NCI-H82 treated with DMSO at 0.1 percent for 48 hours (cell line): Measurements from ENCODE around the gene KBTBD3.
"Not testable (repeated sequence)": the region's sequence is repeated elsewhere in the genome, so short reads cannot be mapped to it uniquely, and the experiment has no call there.

ENCODE experiments used
- DNase-seq: peaks from one replicate; lab custom pipeline; 2025; ENCODE audit not compliant: unreplicated experiment; lab: John Stamatoyannopoulos, UW

The KBTBD3 gene

DNA sequence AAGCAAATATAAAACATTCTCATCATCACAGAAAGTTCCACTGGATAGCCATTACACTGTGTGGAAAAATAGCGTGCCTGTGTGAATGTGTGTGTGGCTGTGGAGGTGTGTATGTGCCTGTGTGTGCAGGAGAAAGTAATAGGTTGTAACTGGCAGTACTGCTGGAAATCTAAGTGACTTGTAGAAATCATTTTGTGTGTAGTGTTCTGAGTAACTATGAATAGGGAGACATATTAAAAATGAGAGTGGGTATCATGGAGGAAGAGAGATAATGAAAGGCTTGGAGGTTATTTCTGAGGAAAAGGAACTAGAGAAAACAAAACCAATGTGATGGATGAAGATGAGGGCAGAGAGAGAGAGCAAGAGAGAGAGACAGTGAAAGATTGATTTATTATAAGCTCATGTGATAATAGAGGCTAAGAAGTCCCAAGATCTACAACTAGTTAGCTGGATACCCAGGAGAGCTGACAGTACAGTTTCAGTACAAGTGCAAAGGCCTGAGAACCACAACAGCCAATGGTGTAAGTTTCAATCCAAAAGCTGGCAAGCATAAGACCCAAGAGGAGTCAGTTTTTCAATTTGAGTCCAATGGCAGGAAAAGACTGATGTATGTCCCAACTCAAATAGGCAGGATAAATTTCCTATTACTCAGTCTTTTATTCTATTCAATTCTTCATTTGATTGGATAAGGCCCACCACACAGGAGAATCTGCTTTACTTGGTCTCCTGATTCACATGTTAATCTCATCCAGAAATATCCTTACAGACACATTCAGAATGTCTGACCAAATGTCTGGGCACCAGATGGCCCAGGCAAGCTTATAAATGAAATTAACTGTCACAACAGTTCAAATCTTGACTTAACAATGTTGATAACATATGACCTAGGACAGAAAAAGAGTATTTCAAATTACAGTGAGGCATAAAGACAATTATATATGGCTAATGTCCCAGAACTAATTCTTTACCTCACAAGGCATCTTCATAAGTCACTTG, 14.9 kb downstream of the KBTBD3 start:
- DNase-seq: no peak

DNA sequence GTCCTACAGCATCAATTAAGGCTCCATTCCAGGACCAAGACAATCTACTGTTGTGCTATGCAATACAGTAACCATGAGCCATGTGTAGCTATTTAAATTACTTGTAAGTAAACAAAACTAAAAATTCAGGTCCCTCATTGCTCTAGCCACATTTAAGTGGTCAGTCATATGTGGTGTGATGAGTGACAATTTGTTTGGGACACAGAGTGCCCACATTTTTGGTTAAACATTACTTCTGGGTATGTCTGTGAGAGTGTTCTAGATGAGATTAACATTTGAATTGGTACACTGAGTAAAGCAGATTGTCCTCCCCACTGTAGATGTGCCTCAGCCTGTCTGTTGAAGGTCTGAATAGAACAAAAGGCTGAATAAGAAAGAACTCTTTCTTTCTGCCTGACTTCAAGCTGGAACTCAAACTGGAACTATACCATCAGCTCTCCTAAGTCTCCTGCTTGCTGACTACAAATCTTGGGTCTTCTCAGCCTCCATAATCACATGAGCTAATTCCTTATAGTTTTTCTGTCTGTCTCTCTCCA, 15.8 kb downstream of the KBTBD3 start:
- DNase-seq: no peak

DNA sequence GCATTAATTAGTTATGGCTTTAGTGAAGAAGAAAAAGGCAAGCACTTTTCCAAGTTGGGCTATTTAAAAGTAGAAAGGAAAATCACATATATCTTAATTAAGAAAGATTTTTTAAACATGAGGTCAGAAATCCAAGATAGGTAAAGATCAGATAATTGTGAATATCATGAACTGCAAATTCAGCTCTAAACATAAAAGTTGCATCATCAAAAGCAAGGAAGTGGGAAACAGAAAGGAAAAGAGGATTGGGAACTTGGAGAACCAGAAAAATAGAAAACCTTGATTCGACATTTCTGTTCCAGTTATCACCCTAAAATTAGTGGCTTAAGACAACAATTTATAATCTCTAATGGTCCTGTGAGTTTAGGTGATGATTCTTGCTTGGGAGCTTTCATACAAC, 17.5 kb downstream of the KBTBD3 start:
- no peak for DNase-seq

DNA sequence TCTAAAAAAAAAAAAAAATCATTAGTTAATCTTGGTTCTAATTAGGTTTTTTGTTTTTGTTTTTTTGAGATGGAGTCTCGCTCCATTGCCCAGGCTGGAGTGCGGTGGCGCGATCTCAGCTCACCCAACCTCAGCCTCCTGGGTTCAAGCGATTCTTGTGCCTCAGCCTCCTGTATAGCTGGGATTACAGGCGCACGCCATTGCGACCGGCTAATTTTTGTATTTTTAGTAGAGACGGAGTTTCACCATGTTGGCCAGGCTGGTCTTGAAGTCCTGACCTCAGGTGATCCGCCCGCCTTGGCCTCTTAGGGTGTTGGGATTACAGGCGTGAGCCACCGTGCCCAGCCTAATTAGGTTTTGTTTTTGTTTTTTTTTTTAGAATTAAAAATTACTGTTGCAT, 18.8 kb downstream of the KBTBD3 start:
- not testable (repeated sequence) for DNase-seq

DNA sequence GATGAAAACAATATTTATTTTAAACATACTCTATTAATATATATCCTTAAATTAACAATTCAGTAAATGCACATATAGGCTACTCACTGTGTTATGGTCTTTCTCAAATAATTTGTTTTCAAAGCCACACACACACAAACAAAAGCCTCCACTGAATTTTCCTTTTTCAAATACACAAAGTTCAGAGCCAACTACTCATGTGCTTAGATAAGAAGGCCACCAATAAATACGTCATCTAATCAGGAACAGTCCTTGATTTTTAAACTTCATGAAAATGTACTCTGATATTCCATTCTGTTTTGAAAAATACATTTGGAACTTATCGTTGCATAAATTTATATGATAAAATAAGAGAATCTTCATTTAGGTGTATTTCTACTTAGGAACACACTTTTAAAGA, 26.0 kb downstream of the KBTBD3 start:
- no peak for DNase-seq

DNA sequence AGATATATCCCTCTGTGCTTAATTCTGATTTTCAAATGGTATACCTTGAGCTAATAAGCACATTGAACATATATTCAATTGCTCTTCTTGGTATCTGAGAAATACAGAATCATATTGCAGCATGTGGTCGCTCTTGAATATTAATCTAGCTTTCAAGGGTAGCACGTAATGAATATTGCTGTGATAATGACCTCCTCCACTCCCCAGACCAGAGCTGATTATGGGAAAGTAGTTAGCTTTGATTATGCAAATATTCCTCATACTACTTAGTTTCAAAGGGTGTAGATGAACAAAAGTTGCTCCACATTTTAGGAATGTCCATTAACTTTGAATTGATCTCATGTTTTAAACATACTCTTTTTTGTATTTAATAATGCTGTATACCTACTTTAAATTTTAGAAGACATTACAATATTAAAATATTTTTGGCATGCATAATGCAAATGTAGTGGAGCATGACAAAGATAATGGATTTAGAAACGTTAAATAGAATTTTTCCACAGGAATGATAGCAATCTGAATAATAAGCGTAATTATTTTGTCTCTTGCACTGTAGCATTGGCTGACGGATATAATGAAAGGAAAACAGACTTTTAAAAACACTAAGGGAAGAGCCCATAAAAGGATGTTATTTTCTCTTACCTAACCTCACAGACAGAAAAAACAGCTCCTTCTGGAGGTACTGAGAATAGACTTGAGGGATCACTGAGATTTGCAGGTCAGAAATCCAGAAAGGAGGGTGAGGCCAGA, 27.2 kb downstream of the KBTBD3 start:
- no peak for DNase-seq

DNA sequence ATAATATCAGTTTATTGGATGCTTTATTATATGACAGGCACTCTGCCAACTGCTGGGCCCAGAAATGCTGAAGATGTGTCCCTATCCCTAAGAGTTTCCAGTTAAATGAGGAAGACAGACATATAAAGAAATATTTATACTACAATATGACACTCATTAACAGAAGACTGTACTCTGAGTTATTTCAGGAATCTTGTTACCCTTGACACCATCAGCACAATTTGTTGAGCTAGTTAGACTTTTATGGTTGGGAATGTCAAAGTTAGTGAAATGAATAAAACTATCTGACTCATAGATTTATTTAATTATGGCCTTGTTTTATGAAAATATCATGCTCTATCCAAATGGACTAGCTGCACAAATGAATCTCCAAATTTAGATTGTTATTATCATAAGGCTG, 29.5 kb downstream of the KBTBD3 start:
- DNase-seq: no peak

DNA sequence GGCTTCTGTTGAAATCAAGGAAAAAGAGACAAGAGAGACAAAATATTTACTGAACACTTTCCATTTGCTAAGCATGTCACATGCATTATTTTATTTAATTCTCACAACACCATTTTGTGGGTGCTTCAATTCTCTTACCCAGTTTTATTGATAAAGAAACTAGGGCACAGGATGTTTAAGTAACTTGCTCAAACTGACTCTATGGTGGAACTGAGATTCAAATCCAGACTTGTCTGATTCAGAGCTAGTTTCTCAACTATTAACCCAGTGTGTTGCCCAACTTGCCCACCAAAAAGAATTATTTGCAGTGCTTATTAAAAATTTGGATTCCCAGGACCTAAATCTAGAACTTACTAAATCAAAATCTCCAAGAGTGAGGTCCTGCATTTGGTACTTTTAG, 33.6 kb downstream of the KBTBD3 start:
- no peak for DNase-seq

DNA sequence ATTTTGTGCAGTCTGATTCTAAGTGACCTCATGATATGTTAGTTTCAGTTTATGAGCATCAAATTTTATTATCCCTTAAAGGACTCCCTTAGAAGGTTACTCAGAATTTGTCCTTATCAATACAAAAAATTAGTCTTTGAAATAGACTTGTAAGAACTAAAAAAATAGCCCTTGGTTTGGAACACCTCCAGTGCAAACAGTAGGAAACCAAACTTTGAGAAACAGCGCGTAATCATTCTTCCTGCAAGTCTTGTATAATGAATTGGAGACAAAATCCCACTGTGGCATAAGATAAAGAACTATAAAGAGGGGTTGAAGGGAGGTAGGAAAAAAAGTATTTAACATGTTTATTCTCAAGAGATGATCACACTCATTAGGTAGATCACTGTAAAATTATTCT, 44.3 kb downstream of the KBTBD3 start:
- DNase-seq: no peak

DNA sequence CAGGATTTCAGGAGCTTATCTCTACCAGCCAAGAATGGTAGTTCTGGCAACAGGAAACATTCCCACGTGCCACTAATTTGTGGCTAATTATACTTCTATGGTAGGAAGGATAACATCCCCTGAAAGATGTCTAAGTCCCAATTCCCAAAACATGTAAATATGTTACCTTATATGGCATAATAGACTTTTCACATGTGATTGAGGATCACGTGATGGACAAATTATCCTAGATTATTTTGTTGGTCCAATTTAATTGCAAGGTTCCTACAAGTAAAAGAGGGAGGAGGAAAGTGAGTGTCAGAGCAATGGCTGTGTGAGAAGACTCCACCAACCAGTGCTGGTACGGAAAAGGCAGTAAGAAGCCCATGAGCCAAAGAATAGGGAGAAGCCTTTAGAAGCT, 45.2 kb downstream of the KBTBD3 start:
- DNase-seq: no peak

DNA sequence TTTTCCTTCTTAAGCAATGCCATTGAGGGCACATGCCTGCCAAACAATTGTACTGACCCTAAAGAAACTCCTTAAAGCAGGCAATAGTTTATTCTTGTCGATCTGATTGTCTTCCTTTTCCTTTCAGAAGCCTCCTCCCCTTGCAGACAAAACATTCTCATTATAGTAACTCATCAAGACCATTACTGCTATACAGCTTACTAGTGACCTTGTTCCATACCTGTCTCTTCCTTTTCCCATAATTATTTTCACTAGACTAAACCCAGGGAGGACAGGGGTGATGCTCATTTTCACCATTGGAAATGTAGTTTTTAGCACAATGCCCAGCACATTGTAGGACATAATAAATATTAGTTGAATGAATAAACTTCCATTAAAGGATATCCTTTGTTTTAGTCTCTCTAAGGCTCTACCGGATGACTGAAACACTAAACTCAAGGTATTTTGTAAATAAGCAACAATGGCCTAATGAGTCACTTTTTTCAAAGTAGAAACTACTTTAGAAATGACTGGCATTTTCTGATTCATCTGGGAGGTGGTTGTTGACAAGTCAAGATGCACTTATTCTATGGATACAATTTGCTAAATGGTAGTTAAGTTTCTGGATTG, 45.8 kb downstream of the KBTBD3 start:
- DNase-seq: no peak

DNA sequence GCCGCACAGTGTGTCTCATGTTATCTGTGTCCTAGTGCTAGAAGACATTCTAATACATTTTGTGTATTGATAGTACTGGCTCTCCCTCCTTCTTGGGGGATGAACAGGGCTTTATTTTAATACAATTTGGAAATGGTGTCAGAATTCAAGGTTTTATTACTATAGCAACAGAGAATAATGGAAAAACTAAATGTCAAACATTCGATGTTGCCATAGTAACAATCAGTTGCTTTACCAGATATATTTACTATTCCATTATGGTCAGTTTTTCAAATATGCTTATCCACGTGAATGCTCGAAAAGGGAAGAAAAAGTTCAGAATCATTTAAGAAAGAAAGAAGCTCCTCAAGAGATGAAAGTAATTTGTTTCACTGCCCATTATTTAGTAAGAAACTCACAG, 46.5 kb downstream of the KBTBD3 start:
- DNase-seq: no peak

DNA sequence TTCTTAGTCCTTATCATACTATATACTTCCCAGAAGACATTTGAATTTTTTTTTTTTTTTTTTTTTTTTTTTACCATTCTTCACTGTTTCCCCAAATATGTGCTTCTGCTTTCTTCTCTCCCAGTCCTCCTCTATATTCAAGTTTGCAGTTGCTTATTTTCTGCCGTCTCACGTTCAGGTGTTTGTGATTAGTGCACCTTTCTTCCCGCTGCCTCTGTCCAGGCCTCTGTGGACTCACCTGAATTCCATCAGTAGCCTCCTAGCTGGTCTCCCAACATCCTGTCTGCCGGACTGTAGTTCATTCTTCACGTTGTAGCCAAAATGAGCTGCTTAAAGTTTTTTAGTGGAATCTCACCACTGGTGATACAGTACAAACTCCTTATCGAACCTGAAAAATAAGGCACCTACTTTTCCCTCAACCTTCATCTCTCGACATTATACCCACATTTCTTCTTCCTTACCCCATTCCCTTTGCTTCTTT, 54.3 kb downstream of the KBTBD3 start:
- DNase-seq: no peak

DNA sequence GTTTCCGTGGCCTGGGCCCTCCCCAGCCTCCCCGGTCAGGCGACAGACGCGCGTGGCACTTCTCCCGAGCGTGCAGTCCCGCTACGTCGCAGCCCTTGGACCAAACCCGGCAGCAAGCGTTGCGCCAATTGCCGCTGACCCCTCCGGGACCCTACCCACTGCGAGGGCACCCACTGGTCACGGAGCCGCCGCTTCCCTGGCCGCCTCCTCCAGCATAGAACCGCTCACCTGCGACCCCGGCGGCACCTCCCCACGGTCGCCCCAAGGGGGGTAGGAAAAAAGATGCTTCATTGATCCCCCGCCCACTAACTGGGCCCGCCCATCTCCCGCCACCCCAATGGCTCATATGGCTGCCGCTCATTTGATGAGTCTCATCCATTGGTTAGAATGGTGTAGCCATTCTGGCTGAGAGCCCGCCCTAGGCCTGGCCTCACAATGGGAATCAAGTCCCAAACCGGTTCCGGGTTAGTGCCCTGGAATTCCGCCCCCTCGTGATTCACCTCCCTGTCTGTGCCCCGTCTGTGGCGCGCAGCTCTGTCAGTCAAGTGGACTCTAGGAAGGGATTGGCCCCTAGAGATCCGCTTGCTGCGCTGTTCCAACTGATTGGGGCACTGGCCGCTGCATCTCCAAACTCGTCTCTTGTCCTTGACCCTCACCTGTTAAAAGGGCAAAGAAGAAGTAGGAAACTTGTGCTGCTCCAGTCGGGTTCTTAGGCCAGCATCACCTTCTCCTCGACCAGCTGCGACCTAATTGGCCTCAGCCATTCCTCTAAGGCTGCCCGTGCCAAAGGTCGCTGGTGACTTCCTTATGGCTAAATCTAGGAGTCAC, 55.0 kb downstream of the KBTBD3 start, which contains the start of gene MSANTD4:
MSANTD4 (minus strand) TSS at position 274 of the 828 bp plus-strand sequence. CDS start 11,323 bp downstream, outside the sequence.
- peak; percentile 90 for DNase-seq

DNA sequence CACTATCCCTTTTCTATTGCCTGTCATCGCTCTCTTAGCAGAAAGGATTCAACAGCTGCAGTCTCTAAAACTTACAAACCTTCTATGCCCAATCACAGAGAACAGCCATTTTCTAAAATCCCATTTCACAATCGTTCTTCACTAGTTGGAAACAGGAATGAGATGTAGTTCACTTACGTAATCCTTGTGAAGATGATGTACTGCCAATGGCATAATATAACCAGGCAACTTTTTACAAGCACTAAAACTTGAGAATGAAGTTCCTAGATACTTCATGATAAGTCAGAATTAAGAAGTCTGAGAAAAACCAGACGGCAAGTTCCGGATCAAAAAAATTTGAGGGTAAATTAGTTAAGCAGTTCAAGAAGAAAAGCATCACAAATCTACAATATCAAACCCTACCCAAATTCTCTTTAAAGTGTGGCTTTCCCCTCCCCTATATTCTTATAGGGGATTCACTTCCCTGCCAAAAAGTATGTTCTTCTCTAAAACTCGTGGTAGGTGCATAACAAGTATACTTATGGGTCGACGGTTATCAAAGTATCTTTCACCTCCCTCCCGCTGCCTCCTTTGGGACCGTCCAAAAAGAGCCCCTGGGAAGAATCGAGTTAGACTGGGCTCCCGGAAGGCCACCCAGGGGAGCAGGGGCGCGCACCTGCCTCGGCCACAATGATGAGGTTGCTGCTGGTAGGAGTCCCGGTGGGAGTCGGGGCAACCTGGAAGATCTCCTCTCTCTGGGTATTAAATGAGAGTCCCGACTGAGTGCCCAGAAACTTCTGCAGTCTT, 55.8 kb downstream of the KBTBD3 start:
- no peak for DNase-seq

DNA sequence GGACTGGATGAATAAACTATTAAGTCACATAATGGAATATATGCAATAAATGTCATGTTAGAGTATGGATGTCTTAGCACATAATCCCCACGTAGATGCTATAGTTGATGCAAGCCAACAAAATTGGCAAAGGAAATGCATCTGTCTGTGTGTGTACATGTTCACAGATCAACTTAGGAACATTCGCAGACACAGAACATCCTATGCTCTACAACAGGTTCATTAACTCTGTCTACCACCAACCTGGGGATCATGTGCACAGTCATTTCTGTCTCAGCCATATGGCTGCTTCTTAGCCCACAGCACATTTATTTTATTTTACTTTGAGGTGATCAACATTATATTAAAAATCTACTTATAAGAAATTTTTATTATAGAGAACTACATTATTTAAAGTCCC, 60.1 kb downstream of the KBTBD3 start:
- DNase-seq: no peak

DNA sequence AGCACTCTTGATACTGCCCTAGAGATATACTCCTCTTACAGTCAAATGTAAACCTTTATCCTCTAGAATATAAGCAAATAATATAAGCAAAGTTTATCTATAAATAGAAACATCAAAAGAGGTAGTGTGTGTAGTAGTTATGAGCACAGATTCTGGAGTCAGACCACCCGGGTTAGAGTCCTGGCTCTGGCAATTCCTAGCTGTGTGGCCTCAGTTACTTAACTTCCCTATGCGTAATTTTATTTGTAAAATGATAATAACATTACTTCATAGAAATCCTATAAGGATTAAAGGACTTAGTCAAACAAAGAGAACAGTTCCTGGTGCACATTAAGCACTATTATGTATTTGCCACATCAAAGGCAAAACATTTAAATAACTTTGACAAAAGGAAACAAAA, 62.1 kb downstream of the KBTBD3 start:
- DNase-seq: no peak

DNA sequence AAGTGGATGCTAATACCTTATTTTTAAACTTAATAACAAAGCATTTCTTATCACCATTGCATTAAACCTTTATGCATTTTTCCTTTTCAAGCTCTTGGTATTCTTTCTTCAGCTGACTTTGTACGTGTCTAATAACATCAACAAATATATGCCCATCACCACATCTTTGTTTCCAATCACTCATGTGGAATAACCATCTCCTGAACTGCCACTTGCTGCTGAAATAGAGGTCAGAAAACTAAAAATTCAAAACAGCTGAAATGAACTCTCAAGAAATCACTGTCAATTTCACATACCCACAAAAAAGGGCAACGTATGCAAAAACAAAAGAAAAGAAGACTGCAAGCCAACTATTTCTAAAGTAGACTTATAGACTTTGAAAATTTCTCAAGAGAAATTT, 62.5 kb downstream of the KBTBD3 start:
- DNase-seq: no peak

DNA sequence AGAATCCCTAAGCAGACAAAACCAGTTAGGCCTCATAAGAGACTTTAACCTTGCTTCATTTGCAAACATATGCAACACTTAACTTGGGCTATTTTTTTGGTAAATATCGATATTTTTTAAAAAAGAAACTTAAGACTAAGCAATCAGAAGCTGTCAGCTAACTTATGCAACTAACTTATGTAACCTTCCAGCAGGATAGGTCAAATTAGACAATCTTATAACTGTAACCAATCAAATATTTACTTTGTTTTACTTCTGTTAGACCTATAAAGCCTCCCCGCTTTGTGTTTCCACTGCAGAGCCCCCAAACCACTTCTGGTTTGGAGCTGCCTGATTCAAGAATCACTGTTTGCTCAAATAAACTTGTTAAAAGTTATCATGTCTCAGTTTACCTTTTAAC, 63.1 kb downstream of the KBTBD3 start:
- DNase-seq: no peak

DNA sequence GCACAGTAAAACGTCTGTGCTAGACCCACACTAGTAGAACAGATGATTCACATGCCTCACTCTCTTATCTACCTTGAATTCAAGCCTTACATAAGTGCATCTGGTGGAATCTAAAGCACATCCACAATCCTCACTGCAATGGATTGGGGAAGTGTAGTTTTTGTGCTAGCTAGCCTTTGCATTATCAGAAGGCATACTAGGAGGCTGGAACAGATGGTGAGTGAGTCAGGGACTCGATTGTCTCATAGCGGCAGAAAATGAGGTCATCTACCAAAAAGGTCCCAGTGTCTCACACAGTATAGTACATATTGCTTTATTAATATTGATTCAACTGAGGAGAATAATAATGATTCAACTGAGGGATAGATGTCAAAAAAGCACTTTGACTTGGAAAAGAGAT, 64.4 kb downstream of the KBTBD3 start:
- no peak for DNase-seq
